OCI-LY1 (cell line): ENCODE measurements around the gene DDX31.
A peak's percentile ranks its signal among the peaks of the same experiment; 100 is the strongest.

ENCODE experiments used
- H2AFZ ChIP-seq: fragments of 200-600 bp; sonication (generic), shearing (Covaris generic); 2 replicates; pipeline ENCODE4 v1.6.0; 2014; ENCODE audit warnings: antibody characterized with exemption, mild to moderate bottlenecking, low read length
- H3F3A ChIP-seq: fragments of 200-600 bp; sonication (generic), shearing (Covaris generic); 2 replicates; pipeline ENCODE4 v1.6.0; 2014; ENCODE audit warnings: mild to moderate bottlenecking, antibody characterized with exemption, low read length, moderate library complexity; ENCODE audit not compliant: insufficient read depth
- H3K27ac ChIP-seq: fragments of 200-600 bp; sonication (generic); 2 replicates; pipeline ENCODE4 v1.5.1; 2014; ENCODE audit warnings: low read length, mixed run types, mild to moderate bottlenecking, low read depth; ENCODE audit not compliant: poor library complexity, severe bottlenecking
- H3K27me3 ChIP-seq: fragments of 200-600 bp; sonication (generic); 2 replicates; pipeline ENCODE4 v1.6.0; 2014; ENCODE audit warnings: antibody characterized with exemption, mild to moderate bottlenecking, low read length, moderate library complexity; ENCODE audit not compliant: insufficient read depth
- H3K36me3 ChIP-seq: fragments of 200-600 bp; sonication (generic); 2 replicates; pipeline ENCODE4 v1.6.1; 2014; ENCODE audit warnings: mild to moderate bottlenecking, antibody characterized with exemption, low read length, moderate library complexity, mixed read lengths; ENCODE audit not compliant: insufficient read depth
- H3K4me1 ChIP-seq: fragments of 200-600 bp; sonication (generic); 2 replicates; pipeline ENCODE4 v1.5.1; 2014; ENCODE audit warnings: mild to moderate bottlenecking, low read length, moderate library complexity; ENCODE audit not compliant: insufficient read depth, severe bottlenecking
- H3K4me2 ChIP-seq: fragments of 200-600 bp; sonication (generic), shearing (Covaris generic); 2 replicates; pipeline ENCODE4 v1.6.1; 2014; ENCODE audit warnings: low read length
- H3K4me3 ChIP-seq: fragments of 200-600 bp; sonication (generic); 2 replicates; pipeline ENCODE4 v1.5.1; 2014; ENCODE audit warnings: low read length, low read depth, mild to moderate bottlenecking, mixed read lengths; ENCODE audit not compliant: poor library complexity, severe bottlenecking
- H3K79me2 ChIP-seq: fragments of 200-600 bp; shearing (Covaris generic); 2 replicates; pipeline ENCODE4 v1.6.1; 2016; ENCODE audit warnings: mixed run types, low read length, mixed read lengths; ENCODE audit not compliant: insufficient read depth
- H3K9ac ChIP-seq: fragments of 200-600 bp; sonication (generic), shearing (Covaris generic); 2 replicates; pipeline ENCODE4 v1.6.1; 2014; ENCODE audit warnings: mild to moderate bottlenecking, low read length, mixed read lengths
- H3K9me2 ChIP-seq: fragments of 200-600 bp; sonication (generic), shearing (Covaris generic); 2 replicates; pipeline ENCODE4 v1.6.1; 2014; ENCODE audit warnings: low read depth, mild to moderate bottlenecking, low read length, mixed read lengths
- H3K9me3 ChIP-seq: fragments of 200-600 bp; shearing (Covaris generic); 2 replicates; pipeline ENCODE4 v1.6.1; 2014; ENCODE audit warnings: low read length, mixed read lengths
- H4K20me1 ChIP-seq: fragments of 200-600 bp; sonication (generic), shearing (Covaris generic); 2 replicates; pipeline ENCODE4 v1.6.0; 2016; ENCODE audit warnings: mild to moderate bottlenecking, low read length; ENCODE audit not compliant: insufficient read depth
- CTCF ChIP-seq: fragments of 200-600 bp; sonication (generic), shearing (Covaris generic); IDR thresholded peaks from 2 replicates; pipeline ENCODE4 v1.5.1; 2017; ENCODE audit warnings: mild to moderate bottlenecking, antibody characterized with exemption, low read length, moderate library complexity, mixed read lengths
- EZH2 ChIP-seq: fragments of 200-600 bp; sonication (generic), shearing (Covaris generic); IDR thresholded peaks from 2 replicates; pipeline ENCODE4 v1.8.0; 2017; ENCODE audit warnings: borderline replicate concordance, mixed run types, mild to moderate bottlenecking, antibody characterized with exemption, low read length, moderate library complexity, mixed read lengths

Gene DDX31

GRCh38 chr9:132577119-132577518 lies 92.7 kb downstream of the DDX31 start:
- Histone ChIP-seq H4K20me1 (no peaks in the 10 kb centered on the region), H3K27me3 (0 out of 2 replicates have a peak, but pooled peaks cover 3% of the 10 kb centered on the region), H3K79me2 (no peaks in the 10 kb centered on the region), H3F3A (no peaks in the 10 kb centered on the region), H3K9me2 (no peaks in the 10 kb centered on the region), H2AFZ (no peak overlapping the region), H3K9me3 (no peaks in the 10 kb centered on the region), H3K4me2 (no peak overlapping the region), H3K36me3 (no peaks in the 10 kb centered on the region), H3K9ac (no peak overlapping the region), H3K27ac (no peak overlapping the region), H3K4me3 (no peak overlapping the region), H3K4me1 (no peaks in the 10 kb centered on the region)
- TF ChIP-seq CTCF, result no peak
- TF ChIP-seq EZH2, result no peak

GRCh38 chr9:132575811-132576210 lies 94.0 kb downstream of the DDX31 start:
- Histone ChIP-seq H3K4me1 (no peaks in the 10 kb centered on the region), H3K9me2 (no peaks in the 10 kb centered on the region), H3K27me3 (0 out of 2 replicates have a peak, but pooled peaks cover 3% of the 10 kb centered on the region), H3K27ac (no peak overlapping the region), H2AFZ (no peak overlapping the region), H3K9me3 (no peaks in the 10 kb centered on the region), H3K9ac (no peak overlapping the region), H3K4me3 (no peak overlapping the region), H4K20me1 (no peaks in the 10 kb centered on the region), H3K4me2 (no peak overlapping the region), H3K79me2 (no peaks in the 10 kb centered on the region), H3K36me3 (no peaks in the 10 kb centered on the region), H3F3A (no peaks in the 10 kb centered on the region)
- TF ChIP-seq CTCF, result no peak
- no peak for TF ChIP-seq EZH2

DNA sequence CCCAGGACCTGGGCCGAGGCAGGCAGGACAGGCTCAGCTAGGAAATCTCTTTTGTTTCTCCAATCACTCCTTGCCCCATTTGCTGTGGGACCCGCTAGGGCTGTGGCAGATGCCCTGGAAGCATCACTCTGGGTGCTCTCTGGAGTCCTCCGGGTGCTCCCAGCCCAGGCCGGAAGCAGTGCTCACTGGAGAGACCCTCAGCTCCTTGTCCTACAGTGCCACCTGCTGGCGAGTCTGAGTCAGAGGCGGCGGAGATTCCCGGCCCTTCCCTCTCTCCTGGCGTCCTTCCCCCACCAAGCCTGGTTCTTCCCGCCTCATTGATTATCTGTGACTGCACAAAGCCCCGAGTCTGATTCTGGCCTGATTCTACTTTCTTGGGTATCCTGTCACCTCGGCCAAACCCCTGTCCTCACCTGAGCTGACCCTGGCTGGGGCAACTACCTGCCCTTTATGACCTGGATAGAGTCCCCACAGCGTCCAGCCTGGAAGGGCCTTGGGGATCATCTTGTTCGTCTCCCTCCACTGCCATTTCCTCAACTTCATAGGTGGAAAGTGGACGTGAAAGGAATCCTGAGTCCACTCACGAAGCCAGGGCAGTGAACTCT lies 94.7 kb downstream of the DDX31 start:
- TF ChIP-seq CTCF (peak; percentile 94), EZH2 (no peak)
- H3K27ac ChIP-seq, result no peak overlapping the region
- H3K27me3 ChIP-seq, result 0 out of 2 replicates have a peak, but pooled peaks cover 3% of the 10 kb centered on the region
- no peaks in the 10 kb centered on the region for H3K9me2 ChIP-seq
- no peaks in the 10 kb centered on the region for H3K36me3 ChIP-seq
- no peak overlapping the region for H3K9ac ChIP-seq
- no peaks in the 10 kb centered on the region for H3F3A ChIP-seq
- no peaks in the 10 kb centered on the region for H3K4me1 ChIP-seq
- H3K9me3 ChIP-seq, result no peaks in the 10 kb centered on the region
- H2AFZ ChIP-seq, result no peak overlapping the region
- no peak overlapping the region for H3K4me2 ChIP-seq
- no peaks in the 10 kb centered on the region for H4K20me1 ChIP-seq
- no peaks in the 10 kb centered on the region for H3K79me2 ChIP-seq
- no peak overlapping the region for H3K4me3 ChIP-seq
